HepG2 (cell line): Measurements from ENCODE around the gene NEDD4L. TPM values are rescaled to one million over a fixed set of nuclear protein-coding genes. Genes with fewer than 3 reads are reported as not detected.

Experiments used
- CREB1 ChIP-seq, 2 experiments: fragments of 450-650 bp in 1 of 2; IDR thresholded peaks; 2 replicates each; pipeline ENCODE4 v1.6.1; 2016 to 2017; ENCODE audit warnings: control low read depth in 1 of 2, mild to moderate bottlenecking in 1 of 2, missing compliant biosample characterization in 1 of 2, missing genetic modification characterization in 1 of 2
- FOXA3 ChIP-seq: IDR thresholded peaks from 2 replicates; pipeline ENCODE4 v1.6.1; 2016; ENCODE audit warnings: missing genetic modification reagents, missing compliant biosample characterization
- HDAC1 ChIP-seq: sonication (generic); formaldehyde crosslinking; IDR thresholded peaks from 2 replicates; pipeline ENCODE4 v1.5.1; 2020; ENCODE audit warnings: mild to moderate bottlenecking, missing genetic modification reagents
- KAT7 ChIP-seq: IDR thresholded peaks from 2 replicates; pipeline ENCODE4 v1.6.1; 2018; ENCODE audit warnings: borderline replicate concordance, missing compliant biosample characterization
- MEIS1 ChIP-seq: sonication (generic); formaldehyde crosslinking; IDR thresholded peaks from 2 replicates; pipeline ENCODE4 v1.9.0; 2021; ENCODE audit warnings: mild to moderate bottlenecking, missing genetic modification reagents, moderate library complexity, borderline replicate concordance
- MLLT10 ChIP-seq: sonication (generic); formaldehyde crosslinking; IDR thresholded peaks from 2 replicates; pipeline ENCODE4 v1.4.0; 2020; ENCODE audit warnings: missing genetic modification reagents
- NFYC ChIP-seq: IDR thresholded peaks from 2 replicates; pipeline ENCODE4 v1.6.1; 2016; ENCODE audit warnings: missing genetic modification reagents, missing compliant biosample characterization
- RAD21 ChIP-seq: fragments of 450-650 bp; formaldehyde crosslinking; IDR thresholded peaks from 2 replicates; pipeline ENCODE4 v1.5.0; 2020; ENCODE audit warnings: mild to moderate bottlenecking
- USF2 ChIP-seq, 2 experiments: sonication (generic) in 1 of 2; formaldehyde crosslinking in 1 of 2; IDR thresholded peaks; 2 replicates each; pipeline versions ENCODE4 v1.5.1 to v1.6.1; 2011 to 2020; ENCODE audit warnings: borderline replicate concordance in 1 of 2, low read depth in 1 of 2, low read length in 1 of 2, mild to moderate bottlenecking in 1 of 2, missing genetic modification reagents in 1 of 2, moderate library complexity in 1 of 2
- ZNF275 ChIP-seq: sonication (generic); formaldehyde crosslinking; IDR thresholded peaks from 2 replicates; pipeline ENCODE4 v1.8.0; 2022; ENCODE audit warnings: missing genetic modification reagents, mild to moderate bottlenecking, inconsistent platforms, borderline replicate concordance
- ZNF30 ChIP-seq: sonication (generic); formaldehyde crosslinking; IDR thresholded peaks from 2 replicates; pipeline ENCODE4 v1.5.0; 2020; ENCODE audit warnings: mild to moderate bottlenecking, missing genetic modification reagents
- ZNF883 ChIP-seq: sonication (generic); formaldehyde crosslinking; IDR thresholded peaks from 2 replicates; pipeline ENCODE4 v1.5.1; 2020; ENCODE audit warnings: mild to moderate bottlenecking, missing genetic modification reagents; ENCODE audit errors: not compliant biosample characterization
- polyA plus RNA-seq, 8 experiments: library from polyadenylated mRNA; depleted of rRNA in 3 of 8; stranded (reverse) in 7 of 8; unstranded in 1 of 8; fragments of >200 nt; fragmentation: Illumina TruSeq in 4 of 8; extraction: Trizol in 4 of 8; gene quantifications; 2 replicates each; pipeline versions ENCODE4 v1.2.1 to v1.2.3, GENCODE V29; 2011 to 2016; ENCODE audit warnings: low read depth in 4 of 8, missing spikeins in 1 of 8, mixed read lengths in 1 of 8; ENCODE audit not compliant: insufficient read depth in 1 of 8
- total RNA-seq, 5 experiments: library from RNA; depleted of rRNA; stranded (reverse); fragments of >200 nt; fragmentation: Illumina TruSeq; extraction: Trizol; gene quantifications; 2 replicates each; pipeline ENCODE4 v1.2.3, GENCODE V29; 2016; ENCODE audit warnings: low read depth in 1 of 5
- TF ChIP-seq, protein P1 (sequence below): IDR thresholded peaks from 2 replicates; pipeline ENCODE4 v1.6.1; 2016; ENCODE audit warnings: low read depth, missing genetic modification reagents, missing compliant biosample characterization
- TF ChIP-seq, protein P2 (sequence below): sonication (generic); formaldehyde crosslinking; IDR thresholded peaks from 2 replicates; pipeline ENCODE4 v1.8.0; 2022; ENCODE audit warnings: missing genetic modification reagents, mild to moderate bottlenecking, moderate library complexity, borderline replicate concordance
- TF ChIP-seq, protein P3 (sequence below): sonication (generic); formaldehyde crosslinking; IDR thresholded peaks from 2 replicates; pipeline ENCODE4 v1.4.0; 2020; ENCODE audit warnings: missing genetic modification reagents, low read depth, mild to moderate bottlenecking, borderline replicate concordance

NEDD4L gene
- total and polyA plus RNA-seq, 2 of the 13 experiments (the other 11 are each of a cell fraction or from before 2014, with no cell fraction given) = 168 to 390 TPM

DNA sequence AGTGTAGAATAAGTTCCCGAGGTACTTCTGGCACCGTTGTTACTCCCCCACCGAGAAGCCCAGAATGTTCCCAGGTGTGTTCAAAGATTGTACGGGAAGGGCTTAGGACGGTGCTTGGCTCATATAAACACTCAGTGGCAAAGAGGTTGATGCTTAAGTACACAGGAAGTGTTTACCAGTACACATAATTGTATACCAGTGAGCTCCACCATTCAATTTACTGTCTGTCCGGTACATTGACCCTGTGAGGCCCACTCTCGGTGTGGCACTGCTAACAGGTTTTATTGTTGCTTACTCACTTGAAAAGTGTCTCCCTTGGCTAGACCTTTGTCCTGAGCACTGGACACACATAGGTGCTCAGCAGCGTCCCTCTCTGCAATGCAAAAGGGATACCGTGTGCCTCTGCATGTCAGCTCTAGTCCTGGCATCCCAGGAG, 191.0 kb downstream of the NEDD4L start (continued):
- TF ChIP-seq USF2 (IDR thresholded peaks at IDR 0.05; ENCODE audit: low read depth, low read length) (no peak), USF2 (CRISPR knock-in tag; IDR thresholded peaks at IDR 0.05; ENCODE audit: borderline replicate concordance) (no peak), ZNF275 (no peak), MLLT10 (CRISPR knock-in tag) (no peak), NFYC (CRISPR knock-in tag) (no peak), ZNF30 (no peak), ZNF883 (no peak), CREB1 (IDR thresholded peaks at IDR 0.05) (no peak), CREB1 (CRISPR knock-in tag; IDR thresholded peaks at IDR 0.05) (peak; percentile 37; the same call in 1 of the 2 replicates), HDAC1 (CRISPR knock-in tag) (0 out of 2 replicates have a peak, but pooled peaks have one; percentile 39), FOXA3 (CRISPR knock-in tag) (peak; percentile 69), MEIS1 (no peak), KAT7 (CRISPR knock-in tag) (no peak), RAD21 (CRISPR knock-in tag) (no peak)
- TF ChIP-seq, protein P1, sequence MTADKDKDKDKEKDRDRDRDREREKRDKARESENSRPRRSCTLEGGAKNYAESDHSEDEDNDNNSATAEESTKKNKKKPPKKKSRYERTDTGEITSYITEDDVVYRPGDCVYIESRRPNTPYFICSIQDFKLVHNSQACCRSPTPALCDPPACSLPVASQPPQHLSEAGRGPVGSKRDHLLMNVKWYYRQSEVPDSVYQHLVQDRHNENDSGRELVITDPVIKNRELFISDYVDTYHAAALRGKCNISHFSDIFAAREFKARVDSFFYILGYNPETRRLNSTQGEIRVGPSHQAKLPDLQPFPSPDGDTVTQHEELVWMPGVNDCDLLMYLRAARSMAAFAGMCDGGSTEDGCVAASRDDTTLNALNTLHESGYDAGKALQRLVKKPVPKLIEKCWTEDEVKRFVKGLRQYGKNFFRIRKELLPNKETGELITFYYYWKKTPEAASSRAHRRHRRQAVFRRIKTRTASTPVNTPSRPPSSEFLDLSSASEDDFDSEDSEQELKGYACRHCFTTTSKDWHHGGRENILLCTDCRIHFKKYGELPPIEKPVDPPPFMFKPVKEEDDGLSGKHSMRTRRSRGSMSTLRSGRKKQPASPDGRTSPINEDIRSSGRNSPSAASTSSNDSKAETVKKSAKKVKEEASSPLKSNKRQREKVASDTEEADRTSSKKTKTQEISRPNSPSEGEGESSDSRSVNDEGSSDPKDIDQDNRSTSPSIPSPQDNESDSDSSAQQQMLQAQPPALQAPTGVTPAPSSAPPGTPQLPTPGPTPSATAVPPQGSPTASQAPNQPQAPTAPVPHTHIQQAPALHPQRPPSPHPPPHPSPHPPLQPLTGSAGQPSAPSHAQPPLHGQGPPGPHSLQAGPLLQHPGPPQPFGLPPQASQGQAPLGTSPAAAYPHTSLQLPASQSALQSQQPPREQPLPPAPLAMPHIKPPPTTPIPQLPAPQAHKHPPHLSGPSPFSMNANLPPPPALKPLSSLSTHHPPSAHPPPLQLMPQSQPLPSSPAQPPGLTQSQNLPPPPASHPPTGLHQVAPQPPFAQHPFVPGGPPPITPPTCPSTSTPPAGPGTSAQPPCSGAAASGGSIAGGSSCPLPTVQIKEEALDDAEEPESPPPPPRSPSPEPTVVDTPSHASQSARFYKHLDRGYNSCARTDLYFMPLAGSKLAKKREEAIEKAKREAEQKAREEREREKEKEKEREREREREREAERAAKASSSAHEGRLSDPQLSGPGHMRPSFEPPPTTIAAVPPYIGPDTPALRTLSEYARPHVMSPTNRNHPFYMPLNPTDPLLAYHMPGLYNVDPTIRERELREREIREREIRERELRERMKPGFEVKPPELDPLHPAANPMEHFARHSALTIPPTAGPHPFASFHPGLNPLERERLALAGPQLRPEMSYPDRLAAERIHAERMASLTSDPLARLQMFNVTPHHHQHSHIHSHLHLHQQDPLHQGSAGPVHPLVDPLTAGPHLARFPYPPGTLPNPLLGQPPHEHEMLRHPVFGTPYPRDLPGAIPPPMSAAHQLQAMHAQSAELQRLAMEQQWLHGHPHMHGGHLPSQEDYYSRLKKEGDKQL (CRISPR knock-in tag) = no peak
- TF ChIP-seq, protein P2, sequence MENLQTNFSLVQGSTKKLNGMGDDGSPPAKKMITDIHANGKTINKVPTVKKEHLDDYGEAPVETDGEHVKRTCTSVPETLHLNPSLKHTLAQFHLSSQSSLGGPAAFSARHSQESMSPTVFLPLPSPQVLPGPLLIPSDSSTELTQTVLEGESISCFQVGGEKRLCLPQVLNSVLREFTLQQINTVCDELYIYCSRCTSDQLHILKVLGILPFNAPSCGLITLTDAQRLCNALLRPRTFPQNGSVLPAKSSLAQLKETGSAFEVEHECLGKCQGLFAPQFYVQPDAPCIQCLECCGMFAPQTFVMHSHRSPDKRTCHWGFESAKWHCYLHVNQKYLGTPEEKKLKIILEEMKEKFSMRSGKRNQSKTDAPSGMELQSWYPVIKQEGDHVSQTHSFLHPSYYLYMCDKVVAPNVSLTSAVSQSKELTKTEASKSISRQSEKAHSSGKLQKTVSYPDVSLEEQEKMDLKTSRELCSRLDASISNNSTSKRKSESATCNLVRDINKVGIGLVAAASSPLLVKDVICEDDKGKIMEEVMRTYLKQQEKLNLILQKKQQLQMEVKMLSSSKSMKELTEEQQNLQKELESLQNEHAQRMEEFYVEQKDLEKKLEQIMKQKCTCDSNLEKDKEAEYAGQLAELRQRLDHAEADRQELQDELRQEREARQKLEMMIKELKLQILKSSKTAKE (CRISPR knock-in tag) = peak; percentile 63; the same call in 1 of the 2 replicates
- TF ChIP-seq, protein P3, sequence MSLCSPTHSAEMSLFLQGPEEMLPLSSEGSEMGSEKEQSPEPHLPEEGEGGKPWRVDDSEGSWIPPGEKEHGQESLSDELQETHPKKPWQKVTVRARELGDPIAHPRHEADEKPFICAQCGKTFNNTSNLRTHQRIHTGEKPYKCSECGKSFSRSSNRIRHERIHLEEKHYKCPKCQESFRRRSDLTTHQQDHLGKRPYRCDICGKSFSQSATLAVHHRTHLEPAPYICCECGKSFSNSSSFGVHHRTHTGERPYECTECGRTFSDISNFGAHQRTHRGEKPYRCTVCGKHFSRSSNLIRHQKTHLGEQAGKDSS (CRISPR knock-in tag) = no peak
